ENCODE results near the gene MAFF. TPM values are rescaled to one million over a fixed set of nuclear protein-coding genes. Genes with fewer than 3 reads are reported as not detected.

Gene MAFF
- total and polyA plus RNA-seq, 9 of the 15 experiments (the other 6 are each of a cell fraction or from before 2014, with no cell fraction given): 0.51 to 8.0 (median 5.4) TPM

GRCh38 chr22:38203855-38204514 lies 2.2 kb downstream of the MAFF start:
- Histone ChIP-seq H3K9ac (ENCODE audit: insufficient read depth in 1 of 2, low read depth in 2 of 2, low read length in 2 of 2) (no peak overlapping the region; a peak in 1 of 4 replicates), H3K9me1 (ENCODE audit: control insufficient read depth, insufficient read depth, low read length) (no peaks in the 10 kb centered on the region), H3K36me3 (ENCODE audit: control insufficient read depth, insufficient read depth, low read length) (peaks cover 3% of the 10 kb centered on the region; the same call in 1 of the 3 replicates), H3K79me2 (ENCODE audit: control insufficient read depth, insufficient read depth, low read length) (peaks cover 43% of the 10 kb centered on the region), H2AFZ (ENCODE audit: low read depth, low read length) (no peak overlapping the region), H3K4me2 (ENCODE audit: insufficient read depth, low read length) (peak overlapping the region; percentile 82), H3K27ac (ENCODE audit: extremely low read depth, low read depth, low read length) (no peak overlapping the region), H3K4me1 (replicated peaks in 1 of 2; ENCODE audit: control insufficient read depth in 2 of 2, insufficient read depth in 2 of 2, low read length in 2 of 2) (peaks cover 4 to 22% of the 10 kb centered on the region in 2 experiments; a peak in 3 of 5 replicates), H3K9me3 (replicated peaks; ENCODE audit: control insufficient read depth, insufficient read depth, low read depth, low read length) (no peaks in the 10 kb centered on the region), H4K20me1 (replicated peaks; ENCODE audit: control insufficient read depth, insufficient read depth, low read length) (peaks cover 18% of the 10 kb centered on the region; the same call in 1 of the 2 replicates), H3K4me3 (no peak overlapping the region), H3K27me3 (ENCODE audit: control insufficient read depth in 2 of 2, insufficient read depth in 2 of 2, low read length in 2 of 2) (no peaks in the 10 kb centered on the region)
- in situ Hi-C loops (cut with MboI): no loop called here
- CTCF ChIA-PET (ENCODE audit: low intra/inter-chr PET ratio): no interaction called here
- FAIRE-seq: no peak
- no peak for DNase-seq (ENCODE audit: extremely low read depth in 1 of 4, low spot score in 3 of 4)
- BruUV-seq (replicated peaks): no TSS peak
- POLR2A ChIA-PET: interaction anchor here (0.6 to 4.9 kb wide), 12 partner anchors 9 to 246 kb away, joined by 3 to 44 read pairs (median 4); no protein-coding TSS in a partner anchor
- ATAC-seq: no peak
- WGBS (ENCODE audit: insufficient coverage, low coverage, missing lambda C conversion rate): 85% methylated on average over 2 of the region's 3 CpGs
- intact Hi-C loops (cut with micrococcal nuclease): loop anchor here (10.0 kb wide), 1 partner anchor 89 kb away; the partner anchor contains the start of gene BAIAP2L2
- TF ChIP-seq ZBTB40 (IDR thresholded peaks at IDR 0.05) (no peak), ZBTB40 (CRISPR knock-in tag; IDR thresholded peaks at IDR 0.05) (no peak), ZFP36 (IDR thresholded peaks at IDR 0.05; ENCODE audit: low read depth, low read length, partially characterized antibody) (peak; percentile 92), ZNF23 (CRISPR knock-in tag; IDR thresholded peaks at IDR 0.05) (no peak), U2AF2 (optimal IDR thresholded peaks at IDR 0.05; ENCODE audit: low read depth, low read length) (no peak), CXXC5 (CRISPR knock-in tag; IDR thresholded peaks at IDR 0.05) (no peak), HEY1 (CRISPR knock-in tag; IDR thresholded peaks at IDR 0.05; ENCODE audit: borderline replicate concordance) (no peak), ERF (CRISPR knock-in tag; IDR thresholded peaks at IDR 0.05) (no peak), SUPT5H (IDR thresholded peaks at IDR 0.05) (no peak), ZKSCAN1 (IDR thresholded peaks at IDR 0.05; ENCODE audit: low read depth, low read length) (peak; percentile 74; the same call in 1 of the 2 replicates), NR2F6 (CRISPR knock-in tag; IDR thresholded peaks at IDR 0.05) (no peak), TAF15 (IDR thresholded peaks at IDR 0.05; ENCODE audit: low read depth, low read length) (no peak), RBM25 (IDR thresholded peaks at IDR 0.05; ENCODE audit: low read depth, low read length, severe bottlenecking) (peak; percentile 61)
